Parathyroid adenoma (tissue), 2 donors: ENCODE measurements around the gene RPL7A.

Experiments used
- H2AFZ ChIP-seq: fragments of 300-600 bp; sonication (generic); one replicate; pipeline ENCODE4 v1.7.0; 2017; ENCODE audit warnings: antibody characterized with exemption, mild to moderate bottlenecking
- H3K27ac ChIP-seq: fragments of 300-600 bp; sonication (generic); one replicate; pipeline ENCODE4 v1.7.0; 2017
- H3K27me3 ChIP-seq: fragments of 300-600 bp; sonication (generic); one replicate; pipeline ENCODE4 v1.7.0; 2017; ENCODE audit warnings: low read length; ENCODE audit not compliant: control insufficient read depth, insufficient read depth
- H3K36me3 ChIP-seq: fragments of 300-600 bp; sonication (generic); one replicate; pipeline ENCODE4 v1.7.0; 2017; ENCODE audit warnings: low read length; ENCODE audit not compliant: control insufficient read depth, insufficient read depth
- H3K4me1 ChIP-seq: fragments of 300-600 bp; sonication (generic); one replicate; pipeline ENCODE4 v1.7.0; 2017; ENCODE audit warnings: control low read depth
- H3K4me2 ChIP-seq: fragments of 300-600 bp; sonication (generic); one replicate; pipeline ENCODE4 v1.7.0; 2017; ENCODE audit warnings: low read length
- H3K4me3 ChIP-seq: fragments of 300-600 bp; sonication (generic); one replicate; pipeline ENCODE4 v1.7.0; 2017; ENCODE audit warnings: low read depth, low read length
- H3K79me2 ChIP-seq: fragments of 300-600 bp; sonication (generic); one replicate; pipeline ENCODE4 v1.7.0; 2017; ENCODE audit warnings: control low read depth
- H3K9ac ChIP-seq: fragments of 300-600 bp; sonication (generic); one replicate; pipeline ENCODE4 v1.7.0; 2017; ENCODE audit warnings: mild to moderate bottlenecking
- H3K9me3 ChIP-seq: fragments of 300-600 bp; sonication (generic); one replicate; pipeline ENCODE4 v1.7.0; 2017; ENCODE audit warnings: low read length; ENCODE audit not compliant: control insufficient read depth
- CTCF ChIP-seq: fragments of 300-600 bp; sonication (generic); IDR thresholded peaks from one replicate; pipeline ENCODE4 v1.7.0; 2017; ENCODE audit warnings: antibody characterized with exemption, mild to moderate bottlenecking
- donor health status: primary hyperparathyroidism.

RPL7A gene

DNA sequence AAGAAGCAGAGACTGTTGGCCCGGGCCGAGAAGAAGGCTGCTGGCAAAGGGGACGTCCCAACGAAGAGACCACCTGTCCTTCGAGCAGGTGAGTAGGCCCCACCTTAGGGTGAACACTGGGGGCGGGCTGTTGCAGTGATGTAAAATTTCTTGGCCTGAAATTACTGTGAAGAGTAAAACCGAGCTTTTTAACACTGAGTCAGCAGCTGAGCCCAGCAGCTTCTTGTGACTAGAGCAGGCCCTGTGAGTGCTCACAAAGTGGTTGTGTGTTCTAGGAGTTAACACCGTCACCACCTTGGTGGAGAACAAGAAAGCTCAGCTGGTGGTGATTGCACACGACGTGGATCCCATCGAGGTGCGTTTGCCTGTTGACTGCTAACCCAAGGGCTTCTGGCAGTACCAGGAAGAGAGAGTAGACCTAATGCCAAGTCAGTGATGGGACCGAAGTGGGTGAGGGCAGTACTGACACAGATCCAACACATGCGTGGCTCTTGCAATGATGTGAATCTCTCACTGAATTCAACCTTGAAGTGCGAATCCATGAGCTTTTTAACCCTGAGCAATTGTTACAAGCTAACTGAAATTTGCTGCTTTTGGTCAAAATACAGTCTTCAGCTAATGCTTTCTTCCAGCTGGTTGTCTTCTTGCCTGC is 2.1 kb downstream of the RPL7A start:
- Histone ChIP-seq H3K4me2 (no peak overlapping the region), H2AFZ (no peak overlapping the region), H3K9ac (no peak overlapping the region), H3K27me3 (no peaks in the 10 kb centered on the region), H3K4me1 (peaks cover 3% of the 10 kb centered on the region), H3K36me3 (no peaks in the 10 kb centered on the region), H3K4me3 (no peak overlapping the region), H3K79me2 (no peaks in the 10 kb centered on the region), H3K9me3 (no peaks in the 10 kb centered on the region), H3K27ac (no peak overlapping the region)
- no peak for TF ChIP-seq CTCF

- no peak overlapping the region for H3K27ac ChIP-seq
- no peak overlapping the region for H3K4me2 ChIP-seq
- no peaks in the 10 kb centered on the region for H3K9me3 ChIP-seq
- H3K4me3 ChIP-seq: no peak overlapping the region
- H3K36me3 ChIP-seq: no peaks in the 10 kb centered on the region
- no peaks in the 10 kb centered on the region for H3K27me3 ChIP-seq
- H3K9ac ChIP-seq: no peak overlapping the region
- no peak for TF ChIP-seq CTCF
- H3K4me1 ChIP-seq: peaks cover 3% of the 10 kb centered on the region
- no peak overlapping the region for H2AFZ ChIP-seq
- no peaks in the 10 kb centered on the region for H3K79me2 ChIP-seq
Measured at GRCh38 chr9:133351526-133351907, 3.5 kb downstream of the RPL7A start.

DNA sequence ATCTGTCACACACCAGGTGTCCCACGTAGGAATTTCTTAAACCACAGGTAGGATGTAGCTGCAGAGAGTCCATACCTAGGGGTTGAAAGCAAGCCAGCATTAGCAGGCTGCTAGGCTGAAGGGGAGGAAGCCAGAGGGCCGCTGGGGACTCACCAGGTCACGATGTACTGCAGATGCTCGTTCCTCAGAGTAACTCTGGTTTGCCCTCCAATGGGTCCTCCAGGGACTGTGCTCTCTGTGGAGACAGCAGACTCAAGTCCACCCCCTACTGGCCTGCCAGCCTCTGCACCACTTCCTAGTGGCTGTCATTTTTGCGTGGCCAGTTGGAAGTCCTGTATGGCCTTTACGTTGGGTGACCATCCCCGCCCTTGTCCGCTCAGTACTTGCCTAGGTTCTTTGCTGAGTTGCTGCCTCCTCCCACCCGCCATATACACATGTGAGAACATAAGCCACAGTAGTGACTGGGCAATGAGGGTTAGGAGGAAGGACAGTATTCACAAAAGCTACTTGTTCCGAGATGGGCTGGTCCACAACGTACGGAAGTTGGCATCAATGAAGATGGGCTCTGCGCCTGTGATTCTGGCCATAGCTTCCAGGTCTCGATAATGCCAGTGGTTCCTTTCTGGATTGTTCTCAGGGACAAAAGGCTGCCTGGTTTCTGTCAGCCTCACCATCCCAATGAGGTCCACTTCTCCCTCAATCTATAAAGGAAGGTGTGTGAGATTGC is 4.1 kb downstream of the RPL7A start:
- Histone ChIP-seq H3K36me3 (no peaks in the 10 kb centered on the region), H3K9ac (no peak overlapping the region), H2AFZ (no peak overlapping the region)

DNA sequence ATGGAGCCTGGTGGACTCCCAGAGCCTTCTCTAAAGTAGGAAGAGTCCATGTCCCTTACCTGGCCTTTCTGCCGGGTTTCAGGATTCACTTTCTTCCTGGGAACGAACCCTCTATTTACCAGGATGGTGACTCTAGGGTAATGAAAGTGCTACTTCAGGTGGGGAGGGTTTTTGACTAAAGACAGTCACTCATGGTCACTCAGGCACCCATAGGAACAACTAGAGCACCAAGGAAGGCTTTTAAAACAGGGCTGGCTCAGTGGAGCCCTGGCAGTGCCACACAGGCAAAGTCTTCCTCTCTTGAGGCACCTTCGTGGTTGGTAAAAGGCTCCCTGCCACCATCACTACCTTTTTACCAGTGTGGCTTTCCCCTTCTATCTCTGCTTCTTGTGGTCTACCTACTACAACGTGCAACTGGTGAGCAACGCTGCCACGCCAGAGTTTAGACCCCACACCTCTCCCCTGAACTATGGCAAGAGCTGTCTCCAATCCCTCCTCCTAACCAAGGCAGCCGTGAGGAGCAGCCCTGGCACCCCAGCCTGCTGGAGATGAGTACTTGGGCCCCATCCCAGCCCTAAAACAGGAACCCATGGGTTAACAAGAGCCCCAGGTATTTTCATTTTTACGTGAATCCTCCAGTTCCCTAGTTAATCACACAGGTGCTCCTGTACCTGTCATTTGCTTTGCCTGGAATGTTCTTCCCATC is 4.8 kb downstream of the RPL7A start:
- no peak overlapping the region for H3K4me3 ChIP-seq
- no peak for TF ChIP-seq CTCF
- H3K4me2 ChIP-seq: no peak overlapping the region
- H3K4me1 ChIP-seq: peaks cover 6% of the 10 kb centered on the region
- H3K36me3 ChIP-seq: no peaks in the 10 kb centered on the region
- no peaks in the 10 kb centered on the region for H3K9me3 ChIP-seq
- H3K27me3 ChIP-seq: no peaks in the 10 kb centered on the region
- no peak overlapping the region for H3K9ac ChIP-seq
- H2AFZ ChIP-seq: no peak overlapping the region
- H3K79me2 ChIP-seq: no peaks in the 10 kb centered on the region
- H3K27ac ChIP-seq: no peak overlapping the region

More for the DNA sequence above, 4.1 kb downstream of the RPL7A start:
- no peak overlapping the region for H3K4me2 ChIP-seq
- H3K9me3 ChIP-seq: no peaks in the 10 kb centered on the region
- no peak overlapping the region for H3K4me3 ChIP-seq
- H3K4me1 ChIP-seq: peaks cover 5% of the 10 kb centered on the region
- no peaks in the 10 kb centered on the region for H3K79me2 ChIP-seq
- TF ChIP-seq CTCF: peak; percentile 14
- H3K27ac ChIP-seq: no peak overlapping the region
- H3K27me3 ChIP-seq: no peaks in the 10 kb centered on the region
